PC-3 (cell line): Measurements from ENCODE around the gene ARHGEF5. TPM values are rescaled to one million over a fixed set of nuclear protein-coding genes. Genes with fewer than 3 reads are reported as not detected.

Experiments used
- ATAC-seq: fragments of 200-7000 bp; cut with Tn5 transposase; 2 replicates; pipeline ENCODE4 v1.9.1; 2020; ENCODE audit warnings: mild to moderate bottlenecking, moderate library complexity
- BruUV-seq: library from RNA; stranded (reverse); fragments of 400-500 nt; replicated peaks from 2 replicates; lab custom pipeline; 2021; lab: Mats Ljungman, UMichigan
- CTCF ChIA-PET: fragments of 300-600 bp; sonication (Branson Sonifier 250); formaldehyde crosslinking; loops from one replicate; lab custom pipeline; 2022; ENCODE audit warnings: antibody characterized with exemption; lab: Charles Lee
- POLR2A ChIA-PET: fragments of 300-600 bp; sonication (Branson Sonifier 250); formaldehyde crosslinking; loops from one replicate; lab custom pipeline; 2022; ENCODE audit warnings: antibody characterized with exemption; ENCODE audit not compliant: unreplicated experiment; lab: Charles Lee
- DNase-seq: peaks from one replicate; pipeline ENCODE4 v3.0.0-alpha.2; 2015
- H2AFZ ChIP-seq: fragments of 300-600 bp; sonication (generic); 2 replicates; pipeline ENCODE4 v1.6.0; 2016; ENCODE audit warnings: antibody characterized with exemption, low read length
- H3F3A ChIP-seq: fragments of 300-600 bp; sonication (generic); one replicate; pipeline ENCODE4 v1.6.0; 2017; ENCODE audit warnings: antibody characterized with exemption, low read length, control low read depth, mild to moderate bottlenecking; ENCODE audit not compliant: unreplicated experiment
- H3K27ac ChIP-seq: fragments of 300-600 bp; sonication (generic); 2 replicates; pipeline ENCODE4 v1.5.1; 2016; ENCODE audit warnings: mild to moderate bottlenecking, low read length
- H3K27me3 ChIP-seq: fragments of 300-600 bp; sonication (generic); 2 replicates; pipeline ENCODE4 v1.6.1; 2016; ENCODE audit warnings: low read length, mixed read lengths
- H3K36me3 ChIP-seq: fragments of 300-600 bp; sonication (generic); 2 replicates; pipeline ENCODE4 v1.6.1; 2016; ENCODE audit warnings: low read depth, mixed run types, low read length, mixed read lengths
- H3K4me1 ChIP-seq: fragments of 300-600 bp; sonication (generic); 2 replicates; pipeline ENCODE4 v1.5.1; 2016; ENCODE audit warnings: low read length; ENCODE audit not compliant: insufficient read depth
- H3K4me2 ChIP-seq: fragments of 300-600 bp; sonication (generic); 2 replicates; pipeline ENCODE4 v1.6.0; 2016; ENCODE audit warnings: low read length
- H3K4me3 ChIP-seq: fragments of 300-600 bp; sonication (generic); 2 replicates; pipeline ENCODE4 v1.5.1; 2016; ENCODE audit warnings: mild to moderate bottlenecking, low read length, mixed read lengths
- H3K79me2 ChIP-seq: fragments of 300-600 bp; sonication (generic); 2 replicates; pipeline ENCODE4 v1.6.1; 2017; ENCODE audit warnings: low read length, mixed read lengths
- H3K9ac ChIP-seq: fragments of 300-600 bp; sonication (generic); 2 replicates; pipeline ENCODE4 v1.6.0; 2016; ENCODE audit warnings: mild to moderate bottlenecking, low read length
- H3K9me2 ChIP-seq: fragments of 300-600 bp; sonication (generic); replicated peaks from 2 replicates; pipeline ENCODE4 v1.6.1; 2016; ENCODE audit warnings: mixed run types, low read length, mixed read lengths
- H3K9me3 ChIP-seq: fragments of 300-600 bp; sonication (generic); 2 replicates; pipeline ENCODE4 v1.6.1; 2016; ENCODE audit warnings: low read length, mixed read lengths
- H4K20me1 ChIP-seq: fragments of 300-600 bp; sonication (generic); 2 replicates; pipeline ENCODE4 v1.6.1; 2016; ENCODE audit warnings: low read length, mixed read lengths
- CTCF ChIP-seq: fragments of 300-600 bp; sonication (generic); conservative IDR thresholded peaks from 2 replicates; pipeline ENCODE4 v1.5.1; 2017; ENCODE audit warnings: antibody characterized with exemption, low read depth, mild to moderate bottlenecking, low read length
- EZH2 ChIP-seq: fragments of 300-600 bp; sonication (generic); IDR thresholded peaks from one replicate; pipeline ENCODE4 v1.6.1; 2017; ENCODE audit warnings: antibody characterized with exemption, mild to moderate bottlenecking, low read length; ENCODE audit not compliant: unreplicated experiment
- EZH2phosphoT487 ChIP-seq: fragments of 300-600 bp; sonication (generic); IDR thresholded peaks from 2 replicates; pipeline ENCODE4 v1.6.1; 2018; ENCODE audit warnings: mild to moderate bottlenecking, antibody characterized with exemption, low read length, borderline replicate concordance
- intact Hi-C: fragments of 100-400 bp; cut with micrococcal nuclease; formaldehyde crosslinking; loops from 2 replicates; pipeline ENCODE4 v1.9.0; 2023
- total RNA-seq: library from RNA; depleted of rRNA; stranded (reverse); fragments of >200 nt; gene quantifications from 2 replicates; pipeline ENCODE4 v1.2.3, GENCODE V29; 2014

Gene ARHGEF5
- total RNA-seq, 1 experiment from 2014 or later = 15.5 TPM

GRCh38 chr7:144403102-144403501 is 47.9 kb downstream of the ARHGEF5 start:
- H3K36me3 ChIP-seq = no peaks in the 10 kb centered on the region
- H3K9ac ChIP-seq = no peak overlapping the region
- BruUV-seq = no TSS peak
- no peak overlapping the region for H3K27ac ChIP-seq
- peaks cover 3% of the 10 kb centered on the region; the same call in 1 of the 2 replicates for H3K27me3 ChIP-seq
- no peak overlapping the region for H3K4me3 ChIP-seq
- intact Hi-C loops = loop anchor here (5.0 kb wide), 1 partner anchor 34 kb away; no protein-coding TSS in a partner anchor
- DNase-seq = no peak
- no peak overlapping the region for H2AFZ ChIP-seq
- ChIA-PET POLR2A (no interaction called here), CTCF (no interaction called here)
- H3K9me3 ChIP-seq = no peaks in the 10 kb centered on the region
- no peaks in the 10 kb centered on the region for H3K9me2 ChIP-seq
- TF ChIP-seq CTCF (no peak), EZH2phosphoT487 (no peak), EZH2 (no peak)
- no peaks in the 10 kb centered on the region for H3F3A ChIP-seq
- H3K4me2 ChIP-seq = no peak overlapping the region
- no peaks in the 10 kb centered on the region for H4K20me1 ChIP-seq
- no peaks in the 10 kb centered on the region for H3K79me2 ChIP-seq
- no peaks in the 10 kb centered on the region for H3K4me1 ChIP-seq
- no peak for ATAC-seq

- H3K9me2 ChIP-seq = no peaks in the 10 kb centered on the region
- no peak within 1 kb of the TSS for H3K9ac ChIP-seq
- no peak within 1 kb of the TSS for H3K4me3 ChIP-seq
- no peak for TF ChIP-seq CTCF
- no peak for TF ChIP-seq EZH2
- TF ChIP-seq EZH2phosphoT487 = no peak
- POLR2A ChIA-PET = no interaction called here
- no peaks in the 10 kb centered on the region for H3K4me1 ChIP-seq
- no peaks in the 10 kb centered on the region for H3K9me3 ChIP-seq
- no peaks in the 10 kb centered on the region for H4K20me1 ChIP-seq
- H3K79me2 ChIP-seq = no peaks in the 10 kb centered on the region
- H3K27ac ChIP-seq = no peak within 1 kb of the TSS
- ATAC-seq = no peak
- H3K27me3 ChIP-seq = peaks cover 3% of the 10 kb centered on the region; the same call in 1 of the 2 replicates
- BruUV-seq = no TSS peak
- no peak for DNase-seq
- no peak within 1 kb of the TSS for H2AFZ ChIP-seq
- no peaks in the 10 kb centered on the region for H3K36me3 ChIP-seq
- intact Hi-C loops = loop anchor here (5.0 kb wide), 1 partner anchor 34 kb away; no protein-coding TSS in a partner anchor
- H3F3A ChIP-seq = no peaks in the 10 kb centered on the region
- no peak within 1 kb of the TSS for H3K4me2 ChIP-seq
- CTCF ChIA-PET = no interaction called here
Measured at GRCh38 chr7:144403649-144404061, 48.5 kb downstream of the ARHGEF5 start, which contains the start of gene NOBOX. Gene NOBOX (minus strand): TSS chr7:144403693.

GRCh38 chr7:144404946-144405345 is 49.7 kb downstream of the ARHGEF5 start:
- Histone ChIP-seq H3K9me3 (no peaks in the 10 kb centered on the region), H3F3A (no peaks in the 10 kb centered on the region), H3K4me2 (no peak overlapping the region), H3K36me3 (no peaks in the 10 kb centered on the region), H4K20me1 (no peaks in the 10 kb centered on the region), H3K27me3 (peaks cover 3% of the 10 kb centered on the region; the same call in 1 of the 2 replicates), H3K4me1 (no peaks in the 10 kb centered on the region), H3K79me2 (no peaks in the 10 kb centered on the region), H3K27ac (no peak overlapping the region), H3K9ac (no peak overlapping the region), H3K4me3 (no peak overlapping the region), H3K9me2 (no peaks in the 10 kb centered on the region), H2AFZ (no peak overlapping the region)
- TF ChIP-seq EZH2phosphoT487 (no peak), EZH2 (no peak), CTCF (no peak)
- CTCF ChIA-PET = no interaction called here
- ATAC-seq = no peak
- intact Hi-C loops = loop anchor here (5.0 kb wide), 1 partner anchor 32 kb away; no protein-coding TSS in a partner anchor
- POLR2A ChIA-PET = no interaction called here
- no TSS peak for BruUV-seq
- DNase-seq = no peak
